NCI-H748 (cell line): ENCODE data around the gene FOXRED2.
"Not testable (repeated sequence)": the region's sequence is repeated elsewhere in the genome, so short reads cannot be mapped to it uniquely, and the experiment has no call there.

Experiments
- DNase-seq: peaks from one replicate; lab custom pipeline; 2025; ENCODE audit not compliant: unreplicated experiment; lab: John Stamatoyannopoulos, UW

FOXRED2 gene

DNA sequence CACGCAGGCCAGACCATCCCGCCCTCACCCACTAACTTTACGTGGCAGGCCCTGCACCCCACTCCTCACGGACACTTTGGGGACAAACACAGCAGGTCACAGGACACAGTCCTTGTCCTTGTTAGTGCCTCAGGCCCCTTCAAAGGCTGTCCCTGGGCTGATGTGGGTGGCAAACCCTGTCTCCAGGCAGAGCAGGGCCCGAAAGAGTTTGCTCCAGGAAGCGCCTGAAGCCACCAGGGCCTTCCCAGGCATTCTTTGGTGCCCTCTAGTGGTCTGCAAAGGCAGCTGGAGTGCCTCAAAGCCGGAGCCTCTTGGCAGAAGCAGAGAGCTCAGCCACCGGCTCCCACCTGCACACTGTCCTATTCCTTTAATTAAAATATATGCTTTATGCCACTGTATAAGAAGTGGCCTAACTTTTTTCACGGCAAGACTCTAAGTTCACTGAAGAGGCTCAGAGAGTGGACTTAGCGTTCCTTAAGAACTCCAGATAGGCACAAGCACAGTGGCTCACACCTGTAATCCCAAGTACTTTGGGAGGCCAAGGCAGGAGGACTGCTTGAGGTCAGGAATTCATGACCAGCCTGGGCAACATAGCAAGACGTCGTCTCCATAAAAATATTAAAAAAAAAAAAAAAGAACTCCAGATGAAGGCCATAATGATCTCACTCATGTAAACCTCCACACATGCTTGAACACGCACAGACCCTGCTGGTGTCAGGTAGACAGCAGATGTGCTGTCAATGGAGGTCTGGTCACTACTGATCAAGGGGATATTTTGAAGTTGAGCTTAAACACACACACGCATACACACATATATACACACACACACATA, 36.5 kb downstream of the FOXRED2 start:
- peak; percentile 65 for DNase-seq

DNA sequence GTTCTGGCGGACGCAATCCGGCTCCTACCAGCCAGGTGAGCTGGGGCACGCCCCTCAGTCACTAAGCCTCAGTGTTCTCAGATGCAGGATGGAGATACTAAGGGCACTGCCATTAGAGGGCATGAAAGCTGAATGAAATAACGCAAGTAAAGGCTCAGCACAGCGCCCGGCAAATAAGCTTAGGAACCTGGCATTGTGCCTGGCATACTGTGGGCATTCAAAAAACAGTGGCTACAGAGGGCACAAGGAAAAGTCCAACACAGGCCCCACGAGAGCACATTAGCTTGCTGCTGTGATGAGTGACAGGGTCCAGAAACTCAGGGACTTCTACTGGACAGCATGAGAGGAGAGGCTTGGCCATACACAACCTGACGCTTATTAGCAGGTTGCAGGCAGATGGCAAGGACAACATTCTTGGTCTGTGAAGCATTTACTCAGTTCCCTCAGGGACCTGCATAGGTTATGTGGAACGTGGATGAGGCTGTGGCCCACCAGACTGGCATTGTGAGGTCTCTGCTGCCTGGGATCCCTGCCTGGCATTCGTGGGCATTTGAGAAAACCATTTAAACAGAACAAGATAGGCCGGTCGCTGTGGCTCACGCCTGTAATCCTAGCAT, 37.6 kb downstream of the FOXRED2 start:
- no peak for DNase-seq

DNA sequence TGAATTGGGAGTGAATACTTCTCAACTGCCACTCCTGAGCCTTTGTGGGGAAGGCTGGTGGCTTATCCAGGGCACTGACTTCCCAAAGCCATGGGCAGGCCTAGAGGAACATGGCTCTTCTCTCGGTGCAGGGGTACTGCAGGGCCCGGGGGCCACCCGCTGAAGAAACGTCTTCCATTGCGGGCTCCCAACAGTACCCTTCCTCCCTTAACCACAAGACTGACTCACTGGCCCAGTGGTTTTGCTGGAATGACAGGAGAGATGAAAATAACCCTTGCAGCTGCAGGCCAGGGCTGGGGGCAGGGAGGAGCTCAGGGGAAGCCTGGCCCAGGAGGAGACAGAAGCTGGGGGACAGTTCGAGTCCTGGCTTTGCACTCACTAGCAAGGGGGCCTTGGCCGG, 38.9 kb downstream of the FOXRED2 start:
- DNase-seq: no peak

DNA sequence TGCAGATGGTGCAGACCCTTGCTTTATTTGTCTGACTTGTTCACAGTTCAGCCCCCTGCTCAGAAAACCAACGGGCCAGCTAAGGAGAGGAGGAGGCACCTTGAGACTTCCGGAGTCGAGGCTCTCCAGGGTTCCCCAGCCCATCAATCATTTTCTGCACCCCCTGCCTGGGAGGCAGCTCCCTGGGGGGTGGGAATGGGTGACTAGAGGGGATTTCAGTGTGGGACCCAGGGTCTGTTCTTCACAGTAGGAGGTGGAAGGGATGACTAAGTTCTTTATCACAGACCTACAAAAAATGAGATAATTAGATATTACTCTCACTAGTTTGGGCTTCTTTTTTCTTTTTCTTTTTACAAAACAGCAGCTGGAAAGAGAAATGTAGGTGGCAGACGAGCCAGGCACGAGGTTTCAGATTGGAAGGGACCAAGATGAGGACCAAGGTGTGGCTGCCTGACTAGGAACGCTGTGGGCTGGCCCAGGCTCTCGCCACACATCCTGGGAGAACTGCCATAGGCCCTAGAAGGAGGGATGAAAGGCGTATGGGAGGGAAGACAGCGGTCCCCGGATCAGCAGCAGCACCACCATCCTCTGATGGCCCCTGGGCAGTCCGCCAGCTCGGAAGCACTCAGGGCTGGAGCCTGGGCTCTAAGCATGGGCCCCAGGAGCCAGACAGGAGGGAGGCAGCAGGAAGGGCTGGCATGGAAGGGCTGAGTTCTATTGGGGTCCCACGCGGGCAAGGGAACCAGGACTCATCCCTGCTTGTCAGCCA, 39.6 kb downstream of the FOXRED2 start:
- no peak for DNase-seq

DNA sequence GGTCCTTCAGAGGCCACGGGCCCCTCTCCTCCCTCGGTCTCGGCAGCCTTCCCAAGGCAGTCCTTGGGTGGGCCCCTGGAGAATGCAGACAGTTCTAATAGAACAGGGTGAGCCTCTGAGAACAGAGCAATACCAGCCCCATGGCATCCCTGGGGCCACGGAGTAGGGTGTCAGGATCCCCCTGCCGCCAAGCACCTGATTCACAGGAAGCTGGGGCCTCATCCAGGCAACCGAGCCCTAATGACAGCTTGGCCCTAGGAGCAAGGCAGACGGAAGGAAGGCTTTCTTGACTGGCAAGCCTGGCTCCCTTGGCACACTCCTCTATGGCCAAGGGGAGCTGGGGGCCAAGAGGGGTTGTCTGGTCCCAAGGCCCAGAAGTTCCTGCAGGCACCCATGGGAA, 40.6 kb downstream of the FOXRED2 start:
- DNase-seq: no peak

- no peak for DNase-seq
These were observed 41.4 kb downstream of the FOXRED2 start for GRCh38 chr22:36465232-36466021.

DNA sequence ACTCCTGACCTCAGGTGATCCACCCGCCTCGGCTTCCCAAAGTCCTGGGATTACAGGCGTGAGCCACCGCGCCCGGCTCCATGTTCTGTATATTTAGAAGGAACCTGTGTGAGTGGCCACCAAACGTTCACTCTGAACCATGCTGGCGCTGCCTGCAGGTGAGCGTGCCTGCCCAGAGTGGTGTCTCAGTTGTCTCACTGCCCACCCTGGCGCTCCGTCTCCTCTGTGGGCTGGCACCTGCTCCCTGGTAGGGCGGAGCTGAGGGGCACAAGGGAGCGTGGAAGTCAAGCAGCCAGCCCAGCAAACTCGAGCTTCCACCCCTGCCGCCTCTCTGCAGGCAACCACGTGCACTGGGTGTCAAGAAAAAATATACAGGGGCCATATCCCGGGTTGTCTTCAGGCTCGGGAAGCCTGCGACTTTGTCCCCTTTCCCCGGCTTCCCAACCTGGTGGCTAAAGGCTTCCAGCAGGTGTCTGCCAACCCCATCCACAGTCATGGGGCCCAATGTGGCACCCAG, 42.1 kb downstream of the FOXRED2 start:
- DNase-seq: no peak

DNA sequence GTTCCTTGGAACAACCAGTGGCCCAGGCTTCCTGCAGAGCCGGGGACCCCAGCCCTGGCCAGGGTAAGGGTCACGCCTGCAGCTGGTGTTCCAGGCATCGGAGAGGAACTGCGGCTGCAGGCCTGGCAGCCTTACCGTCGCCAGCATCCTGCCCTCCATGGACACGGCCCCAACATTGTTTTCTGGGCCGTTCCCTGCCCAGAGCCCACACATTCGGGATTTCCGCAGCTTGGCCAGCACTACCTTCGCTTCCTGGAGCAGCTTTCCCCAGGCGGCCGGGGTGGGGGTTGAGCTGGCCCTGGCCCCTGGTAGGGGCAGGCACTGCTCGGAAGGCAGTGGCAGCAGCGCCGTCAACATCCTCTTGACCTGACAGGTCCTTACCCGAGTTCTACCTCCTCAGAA, 43.1 kb downstream of the FOXRED2 start:
- no peak for DNase-seq

DNA sequence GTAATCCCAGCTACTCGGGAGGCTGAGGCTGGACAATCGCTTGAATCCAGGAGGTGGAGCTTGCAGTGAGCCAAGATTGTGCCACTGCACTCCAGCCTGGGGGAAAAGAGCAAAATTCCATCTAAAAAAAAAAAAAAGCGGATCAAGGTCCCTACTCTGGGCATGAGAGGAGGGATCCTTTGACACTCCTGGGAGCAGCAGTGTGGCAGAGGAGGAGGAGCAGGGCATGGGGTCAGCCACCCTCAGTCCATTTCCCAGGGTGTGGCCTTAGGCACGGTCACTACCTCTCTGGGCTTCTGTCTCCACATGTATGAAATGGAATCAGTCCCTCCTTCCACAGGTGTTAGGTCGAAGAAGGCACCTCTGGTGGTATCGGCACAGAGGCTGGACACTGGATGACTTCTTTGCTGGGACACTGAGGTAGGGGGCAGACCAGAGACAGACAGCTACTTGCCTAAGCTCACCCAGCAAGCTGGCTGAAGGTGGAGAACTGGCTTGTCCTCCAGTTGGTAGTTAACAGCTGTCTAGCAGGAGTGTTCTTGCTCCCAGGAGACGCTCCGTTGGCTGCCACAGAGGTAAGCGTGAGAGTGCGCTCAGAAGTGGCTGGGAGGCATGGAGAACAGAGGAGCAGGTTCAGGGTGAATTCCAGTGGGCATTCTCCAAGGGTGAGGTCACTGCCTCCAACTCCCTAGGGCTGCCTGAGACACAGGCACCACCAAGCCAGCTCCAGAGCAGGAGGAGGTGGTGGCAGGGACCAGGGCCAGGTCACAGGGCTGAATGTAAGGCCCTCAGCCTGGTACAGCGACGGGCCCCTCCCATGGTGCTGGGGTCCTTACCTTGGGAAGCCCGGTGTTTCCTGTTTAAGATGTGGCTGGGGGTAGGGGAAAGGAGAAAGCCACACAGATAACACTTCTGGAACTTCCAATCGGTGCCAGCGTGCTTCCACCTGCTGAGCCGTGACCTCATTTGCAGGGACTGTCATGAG, 44.9 kb downstream of the FOXRED2 start:
- no peak for DNase-seq

- no peak for DNase-seq
These were observed 46.6 kb downstream of the FOXRED2 start for GRCh38 chr22:36460202-36460601.

GRCh38 chr22:36457688-36458450, 49.0 kb downstream of the FOXRED2 start:
- DNase-seq: no peak

DNA sequence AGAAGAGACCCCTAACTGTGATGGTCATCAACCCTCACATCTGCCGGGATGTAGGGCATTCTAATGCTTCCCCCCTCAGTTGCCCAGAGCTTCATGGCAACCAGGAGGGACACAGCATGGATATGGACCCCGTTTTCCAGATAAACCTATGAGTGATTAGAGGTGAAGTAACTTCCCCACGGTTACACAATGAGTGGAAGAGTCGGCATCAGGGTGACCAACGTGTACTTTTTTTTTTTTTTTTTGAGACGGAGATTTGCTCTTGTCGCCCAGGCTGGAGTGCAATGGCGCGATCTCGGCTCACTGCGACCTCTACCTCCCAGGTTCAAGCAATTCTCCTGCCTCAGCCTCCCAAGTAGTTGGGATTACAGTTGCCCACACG, 50.4 kb downstream of the FOXRED2 start:
- DNase-seq: no peak

DNA sequence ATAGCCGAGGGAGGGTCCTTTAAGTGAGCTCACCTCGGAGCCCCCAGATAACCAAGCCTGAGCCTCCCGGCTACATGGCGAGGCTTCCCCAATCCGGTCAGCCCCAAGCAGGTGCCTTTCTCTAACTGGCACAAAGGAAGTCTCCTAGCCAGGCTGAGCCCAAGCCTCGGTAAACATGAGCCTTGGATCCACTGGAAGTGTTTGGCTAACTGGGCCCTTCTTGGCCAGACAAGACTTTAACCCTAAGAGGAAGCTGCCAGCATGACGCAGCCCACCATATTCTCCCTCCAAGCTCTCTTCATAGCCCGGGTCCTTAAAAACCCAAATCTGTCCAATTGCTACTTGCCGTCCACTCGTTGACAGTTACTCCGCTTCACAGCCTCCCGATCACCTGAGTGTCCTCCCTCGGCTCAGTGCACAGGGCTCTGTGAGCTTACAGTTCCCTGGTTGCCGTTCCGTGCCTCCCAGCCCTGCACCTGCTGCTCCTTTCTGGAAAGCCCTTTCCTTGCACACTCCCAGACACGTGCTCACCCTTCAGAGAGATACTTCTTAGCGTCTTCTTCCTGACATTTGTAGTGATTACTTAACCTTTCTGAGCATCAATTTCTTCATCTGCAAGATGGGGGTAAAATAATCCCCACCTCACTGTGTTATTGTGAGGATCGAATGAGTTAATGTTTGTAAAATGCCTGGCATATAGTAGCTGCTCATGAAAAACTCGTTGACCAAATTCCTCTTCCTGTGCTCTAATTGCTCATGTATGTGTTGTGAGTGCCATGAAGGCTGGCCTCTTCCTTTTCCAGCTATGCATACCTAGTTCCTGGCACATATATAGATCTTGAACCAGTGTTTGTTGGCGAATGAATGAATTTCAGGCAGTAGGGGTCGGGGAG, 51.0 kb downstream of the FOXRED2 start:
- no peak for DNase-seq

DNA sequence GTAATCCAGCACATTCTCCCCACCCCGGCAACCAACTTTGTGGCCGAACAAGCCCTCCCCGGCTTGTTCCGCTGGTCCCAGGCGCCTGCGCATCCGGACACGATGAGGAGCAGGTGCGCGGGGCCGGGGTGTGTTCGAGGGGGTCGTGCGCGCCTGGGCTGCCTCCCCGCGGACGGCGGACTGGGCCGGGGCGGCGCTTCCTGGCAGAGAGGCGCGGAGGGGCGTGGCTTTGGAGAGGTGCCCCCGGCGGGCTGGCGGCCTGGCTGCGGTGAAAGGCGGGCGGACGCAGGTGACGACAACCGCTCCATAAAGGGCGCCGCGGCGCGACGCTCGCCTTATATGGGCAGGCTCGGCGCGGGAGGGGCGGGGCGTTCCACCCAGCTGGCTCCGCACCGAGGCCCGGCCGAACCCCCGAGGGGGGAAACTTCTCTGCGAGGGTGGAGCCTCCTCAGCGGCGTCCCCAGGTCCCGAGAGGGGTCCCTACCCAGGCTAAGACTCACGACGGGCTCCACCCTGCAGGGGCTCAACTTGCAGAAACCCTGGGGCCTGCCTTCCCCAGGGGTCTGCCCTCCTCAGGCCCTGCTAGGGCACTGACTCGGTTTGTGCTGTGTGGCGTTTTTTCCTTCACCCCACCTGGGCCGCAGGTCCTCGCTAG, 51.8 kb downstream of the FOXRED2 start:
- DNase-seq: peak; percentile 95

- no peak for DNase-seq
These were observed 52.9 kb downstream of the FOXRED2 start for GRCh38 chr22:36453855-36454378.

DNA sequence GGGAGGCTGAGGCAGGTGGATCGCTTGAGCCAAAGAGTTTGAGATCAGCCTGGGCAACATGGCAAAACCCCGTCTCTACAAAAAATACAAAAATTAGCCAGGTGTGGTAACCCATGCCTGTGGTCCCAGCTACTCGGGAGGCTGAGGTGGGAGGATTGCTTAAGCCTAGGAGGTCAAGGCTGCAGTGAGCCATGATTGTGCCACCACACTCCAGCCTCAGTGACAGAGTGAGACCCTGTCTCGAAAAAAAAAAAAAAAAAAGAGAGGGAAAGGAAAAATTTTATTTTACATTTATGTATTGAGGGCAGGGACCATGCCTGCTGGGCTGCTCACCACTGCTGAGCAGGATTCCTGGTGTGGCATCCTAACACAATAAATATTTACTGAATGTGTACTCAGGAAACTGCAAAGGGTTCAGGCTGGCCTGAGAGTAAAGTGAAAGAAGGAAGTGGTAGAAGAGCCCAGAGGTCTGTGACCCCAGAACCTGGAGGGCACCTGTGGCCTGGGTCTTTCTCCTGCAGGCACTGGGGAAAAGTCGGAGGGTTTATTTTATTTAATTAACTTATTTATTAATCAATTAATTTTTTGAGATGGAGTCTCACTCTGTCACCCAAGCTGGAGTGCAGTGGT, 53.7 kb downstream of the FOXRED2 start:
- DNase-seq: not testable (repeated sequence)
